Measurements from ENCODE around the gene ZFYVE1. TPM values are rescaled to one million over a fixed set of nuclear protein-coding genes. Genes with fewer than 3 reads are reported as not detected.
"Not testable (repeated sequence)": the region's sequence is repeated elsewhere in the genome, so short reads cannot be mapped to it uniquely, and the experiment has no call there.

The ZFYVE1 gene
- total RNA-seq, 2 experiments from 2014 or later, result 11.5 to 14.3 TPM

DNA sequence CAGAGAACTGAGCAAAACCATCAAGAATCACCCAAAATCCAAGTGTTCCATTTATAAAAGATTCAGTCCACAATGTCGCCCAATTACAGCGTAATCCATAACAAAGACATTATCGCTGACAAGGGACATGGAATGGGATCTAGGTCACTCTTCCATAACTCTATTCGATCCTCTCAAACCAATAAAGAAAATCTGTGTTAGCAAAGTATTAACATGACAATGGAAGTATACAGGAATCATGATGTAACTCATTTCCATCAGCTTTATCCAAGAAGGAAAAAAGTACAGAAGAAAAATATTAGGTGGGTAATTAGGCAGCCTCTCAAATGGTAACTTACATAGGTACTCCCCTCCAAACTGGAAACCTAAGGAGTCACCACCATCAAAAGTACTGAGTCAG, 4.9 kb downstream of the ZFYVE1 start:
- no peak overlapping the region for H3K4me3 ChIP-seq (ENCODE audit: low read depth, low read length, poor library complexity, severe bottlenecking)
- no peaks in the 10 kb centered on the region for H3K9me3 ChIP-seq (ENCODE audit: low read length)
- H3K4me1 ChIP-seq (ENCODE audit: insufficient read depth, low read length, poor library complexity, severe bottlenecking), result peaks cover 12% of the 10 kb centered on the region
- POLR2A ChIA-PET, result no interaction called here
- DNase-seq (ENCODE audit: low spot score), result no peak
- peak overlapping the region; percentile 2; the same call in 1 of the 2 replicates for H3K4me2 ChIP-seq (ENCODE audit: low read length)
- TF ChIP-seq EZH2phosphoT487 (IDR thresholded peaks at IDR 0.05; ENCODE audit: borderline replicate concordance, low read depth, low read length), result no peak
- TF ChIP-seq, protein P1, sequence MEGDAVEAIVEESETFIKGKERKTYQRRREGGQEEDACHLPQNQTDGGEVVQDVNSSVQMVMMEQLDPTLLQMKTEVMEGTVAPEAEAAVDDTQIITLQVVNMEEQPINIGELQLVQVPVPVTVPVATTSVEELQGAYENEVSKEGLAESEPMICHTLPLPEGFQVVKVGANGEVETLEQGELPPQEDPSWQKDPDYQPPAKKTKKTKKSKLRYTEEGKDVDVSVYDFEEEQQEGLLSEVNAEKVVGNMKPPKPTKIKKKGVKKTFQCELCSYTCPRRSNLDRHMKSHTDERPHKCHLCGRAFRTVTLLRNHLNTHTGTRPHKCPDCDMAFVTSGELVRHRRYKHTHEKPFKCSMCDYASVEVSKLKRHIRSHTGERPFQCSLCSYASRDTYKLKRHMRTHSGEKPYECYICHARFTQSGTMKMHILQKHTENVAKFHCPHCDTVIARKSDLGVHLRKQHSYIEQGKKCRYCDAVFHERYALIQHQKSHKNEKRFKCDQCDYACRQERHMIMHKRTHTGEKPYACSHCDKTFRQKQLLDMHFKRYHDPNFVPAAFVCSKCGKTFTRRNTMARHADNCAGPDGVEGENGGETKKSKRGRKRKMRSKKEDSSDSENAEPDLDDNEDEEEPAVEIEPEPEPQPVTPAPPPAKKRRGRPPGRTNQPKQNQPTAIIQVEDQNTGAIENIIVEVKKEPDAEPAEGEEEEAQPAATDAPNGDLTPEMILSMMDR (conservative IDR thresholded peaks at IDR 0.05; ENCODE audit: low read length), result no peak
- CTCF ChIA-PET (ENCODE audit: unreplicated experiment), result no interaction called here
- no peaks in the 10 kb centered on the region for H4K20me1 ChIP-seq (ENCODE audit: insufficient read depth, low read length)
- no peak overlapping the region for H2AFZ ChIP-seq (ENCODE audit: low read length)
- no peaks in the 10 kb centered on the region for H3K9me2 ChIP-seq (ENCODE audit: insufficient read depth, low read length)
- peaks cover 47% of the 10 kb centered on the region for H3K36me3 ChIP-seq (ENCODE audit: insufficient read depth, low read length)
- BruUV-seq (replicated peaks), result no TSS peak
- peaks cover 10% of the 10 kb centered on the region; the same call in 1 of the 2 replicates for H3K79me2 ChIP-seq (ENCODE audit: insufficient read depth, low read depth, low read length)
- no peak overlapping the region for H3K27ac ChIP-seq (ENCODE audit: low read depth, low read length, poor library complexity, severe bottlenecking)
- intact Hi-C loops (cut with micrococcal nuclease; ENCODE audit: unreplicated experiment), result no loop called here

DNA sequence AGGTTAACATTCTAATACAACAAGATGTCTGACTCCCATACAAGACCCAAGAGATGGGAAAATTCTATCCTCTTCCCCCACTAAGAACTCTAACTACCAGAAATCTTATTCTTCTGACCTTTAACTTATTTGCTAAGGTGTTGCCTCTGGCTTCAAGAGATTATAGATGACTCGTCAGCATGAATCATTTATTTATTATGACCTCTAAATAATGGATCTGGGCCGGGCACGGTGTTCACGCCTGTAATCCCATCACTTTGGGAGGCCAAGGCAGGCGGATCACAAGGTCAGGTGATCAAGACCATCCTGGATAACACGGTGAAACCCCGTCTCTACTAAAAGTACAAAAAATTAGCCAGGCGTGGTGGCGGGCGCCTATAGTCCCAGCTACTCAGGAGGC, 10.9 kb downstream of the ZFYVE1 start:
- H3K9me2 ChIP-seq (ENCODE audit: insufficient read depth, low read length); H4K20me1 ChIP-seq (ENCODE audit: insufficient read depth, low read length); H3K4me2 ChIP-seq (ENCODE audit: low read length); H3K4me1 ChIP-seq (ENCODE audit: insufficient read depth, low read length, poor library complexity, severe bottlenecking); BruUV-seq (replicated peaks); H3K27ac ChIP-seq (ENCODE audit: low read depth, low read length, poor library complexity, severe bottlenecking); H3K4me3 ChIP-seq (ENCODE audit: low read depth, low read length, poor library complexity, severe bottlenecking); CTCF ChIA-PET (ENCODE audit: unreplicated experiment); intact Hi-C loops (cut with micrococcal nuclease; ENCODE audit: unreplicated experiment); H2AFZ ChIP-seq (ENCODE audit: low read length); H3K9me3 ChIP-seq (ENCODE audit: low read length); H3K79me2 ChIP-seq (ENCODE audit: insufficient read depth, low read depth, low read length); DNase-seq (ENCODE audit: low spot score): not testable (repeated sequence)
- POLR2A ChIA-PET, result interaction anchor here (0.5 kb wide), 1 partner anchor 47 kb away, joined by 3 read pairs; no protein-coding TSS in a partner anchor
- peaks cover 38% of the 10 kb centered on the region for H3K36me3 ChIP-seq (ENCODE audit: insufficient read depth, low read length)

DNA sequence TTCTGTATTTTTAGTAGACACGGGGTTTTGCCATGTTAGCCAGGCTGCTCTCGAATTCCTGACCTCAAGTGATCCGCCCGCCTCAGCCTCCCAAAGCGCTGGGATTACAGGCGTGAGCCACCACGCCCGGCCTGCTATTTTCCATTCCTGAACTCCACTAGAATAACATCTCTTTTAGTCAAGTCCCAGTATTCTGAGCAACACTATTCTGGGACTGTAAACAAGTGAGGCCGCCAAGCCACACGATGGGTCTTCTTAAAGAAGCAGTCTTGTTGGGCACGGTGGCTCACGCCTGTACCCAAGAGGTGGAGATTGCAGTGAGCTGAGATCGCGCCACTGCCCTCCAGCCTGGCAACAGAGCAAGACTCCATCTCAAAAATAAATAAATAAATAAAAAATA, 11.4 kb downstream of the ZFYVE1 start:
- H3K27ac ChIP-seq (ENCODE audit: low read depth, low read length, poor library complexity, severe bottlenecking); CTCF ChIA-PET (ENCODE audit: unreplicated experiment); BruUV-seq (replicated peaks); DNase-seq (ENCODE audit: low spot score); H3K9me2 ChIP-seq (ENCODE audit: insufficient read depth, low read length); H3K4me2 ChIP-seq (ENCODE audit: low read length); H2AFZ ChIP-seq (ENCODE audit: low read length); H3K4me3 ChIP-seq (ENCODE audit: low read depth, low read length, poor library complexity, severe bottlenecking); H3K9me3 ChIP-seq (ENCODE audit: low read length); H3K79me2 ChIP-seq (ENCODE audit: insufficient read depth, low read depth, low read length); H4K20me1 ChIP-seq (ENCODE audit: insufficient read depth, low read length); H3K4me1 ChIP-seq (ENCODE audit: insufficient read depth, low read length, poor library complexity, severe bottlenecking); intact Hi-C loops (cut with micrococcal nuclease; ENCODE audit: unreplicated experiment): not testable (repeated sequence)
- H3K36me3 ChIP-seq (ENCODE audit: insufficient read depth, low read length), result peaks cover 38% of the 10 kb centered on the region
- POLR2A ChIA-PET, result interaction anchor here (0.5 kb wide), 1 partner anchor 48 kb away, joined by 3 read pairs; no protein-coding TSS in a partner anchor

GRCh38 chr14:73014105-73014504, 12.8 kb downstream of the ZFYVE1 start:
- Histone ChIP-seq H3K27ac (ENCODE audit: low read depth, low read length, poor library complexity, severe bottlenecking) (no peak overlapping the region), H3K9me2 (ENCODE audit: insufficient read depth, low read length) (no peaks in the 10 kb centered on the region), H3K4me2 (ENCODE audit: low read length) (no peak overlapping the region), H3K9me3 (ENCODE audit: low read length) (no peaks in the 10 kb centered on the region), H3K36me3 (ENCODE audit: insufficient read depth, low read length) (peaks cover 37% of the 10 kb centered on the region), H2AFZ (ENCODE audit: low read length) (no peak overlapping the region), H3K4me1 (ENCODE audit: insufficient read depth, low read length, poor library complexity, severe bottlenecking) (no peaks in the 10 kb centered on the region), H4K20me1 (ENCODE audit: insufficient read depth, low read length) (no peaks in the 10 kb centered on the region), H3K79me2 (ENCODE audit: insufficient read depth, low read depth, low read length) (no peaks in the 10 kb centered on the region), H3K4me3 (ENCODE audit: low read depth, low read length, poor library complexity, severe bottlenecking) (no peak overlapping the region)
- ChIA-PET CTCF (ENCODE audit: unreplicated experiment) (no interaction called here), POLR2A (interaction anchor here (1.3 to 1.4 kb wide), 2 partner anchors 8 to 13 kb away, joined by 5 read pairs; partner anchors contain the start of gene ZFYVE1)
- no TSS peak for BruUV-seq (replicated peaks)
- DNase-seq (ENCODE audit: low spot score), result no peak
- TF ChIP-seq, protein P1 (conservative IDR thresholded peaks at IDR 0.05; ENCODE audit: low read length), result no peak
- no peak for TF ChIP-seq EZH2phosphoT487 (IDR thresholded peaks at IDR 0.05; ENCODE audit: borderline replicate concordance, low read depth, low read length)
- intact Hi-C loops (cut with micrococcal nuclease; ENCODE audit: unreplicated experiment), result no loop called here

GRCh38 chr14:73011189-73011588, 15.7 kb downstream of the ZFYVE1 start:
- H2AFZ ChIP-seq (ENCODE audit: low read length); DNase-seq (ENCODE audit: low spot score); H3K27ac ChIP-seq (ENCODE audit: low read depth, low read length, poor library complexity, severe bottlenecking); H3K4me1 ChIP-seq (ENCODE audit: insufficient read depth, low read length, poor library complexity, severe bottlenecking); H3K9me2 ChIP-seq (ENCODE audit: insufficient read depth, low read length); H4K20me1 ChIP-seq (ENCODE audit: insufficient read depth, low read length); H3K4me3 ChIP-seq (ENCODE audit: low read depth, low read length, poor library complexity, severe bottlenecking); H3K4me2 ChIP-seq (ENCODE audit: low read length); H3K79me2 ChIP-seq (ENCODE audit: insufficient read depth, low read depth, low read length); BruUV-seq (replicated peaks); H3K9me3 ChIP-seq (ENCODE audit: low read length); intact Hi-C loops (cut with micrococcal nuclease; ENCODE audit: unreplicated experiment); CTCF ChIA-PET (ENCODE audit: unreplicated experiment): not testable (repeated sequence)
- peaks cover 30% of the 10 kb centered on the region for H3K36me3 ChIP-seq (ENCODE audit: insufficient read depth, low read length)
- POLR2A ChIA-PET, result interaction anchor here (0.7 kb wide), 2 partner anchors 70 to 252 kb away, joined by 3 to 4 read pairs; no protein-coding TSS in a partner anchor

Data from OCI-LY7 (cell line).